ENCODE results near the gene LMBRD1.

GRCh38 chr6:69732045-69732444 lies 64.8 kb downstream of the LMBRD1 start:
- TF ChIP-seq GATA3 (IDR thresholded peaks at IDR 0.05; ENCODE audit: low read depth, low read length) (no peak), GATA2 (IDR thresholded peaks at IDR 0.05; ENCODE audit: low read depth, low read length) (no peak)

Data from SH-SY5Y (cell line).